Activated CD4-positive, alpha-beta T cell treated with anti-CD3 and anti-CD28 coated beads, Interleukin-2, Interleukin-4, amounts not matched to agents 100 ng/mL and 50 ng/mL, durations not matched to agents 16 hours and 8 hours (primary cell): ENCODE results near the gene YLPM1.

Experiments
- DNase-seq: peaks from one replicate; pipeline ENCODE4 v3.0.0-alpha.2; 2020; ENCODE audit warnings: low spot score

Gene YLPM1

DNA sequence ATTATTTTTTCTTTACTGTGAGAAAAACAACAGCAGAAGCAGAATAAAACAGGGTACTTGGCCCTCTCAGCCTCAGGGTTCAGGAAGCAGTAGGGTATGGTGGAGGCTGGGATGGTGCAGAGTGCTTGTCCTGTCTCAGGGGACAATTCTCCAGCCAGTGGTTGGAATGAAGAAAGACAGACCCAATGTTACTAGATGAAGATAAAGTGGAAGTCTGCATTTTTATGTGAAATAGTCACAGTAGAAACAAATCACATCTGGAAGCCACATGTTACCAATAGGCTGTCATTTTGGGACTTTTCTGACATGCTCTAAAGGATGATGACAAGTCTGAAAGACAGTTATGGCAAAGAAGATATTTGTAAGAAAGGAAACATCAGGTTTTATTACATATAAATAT, 80.5 kb downstream of the YLPM1 start:
- no peak for DNase-seq

DNA sequence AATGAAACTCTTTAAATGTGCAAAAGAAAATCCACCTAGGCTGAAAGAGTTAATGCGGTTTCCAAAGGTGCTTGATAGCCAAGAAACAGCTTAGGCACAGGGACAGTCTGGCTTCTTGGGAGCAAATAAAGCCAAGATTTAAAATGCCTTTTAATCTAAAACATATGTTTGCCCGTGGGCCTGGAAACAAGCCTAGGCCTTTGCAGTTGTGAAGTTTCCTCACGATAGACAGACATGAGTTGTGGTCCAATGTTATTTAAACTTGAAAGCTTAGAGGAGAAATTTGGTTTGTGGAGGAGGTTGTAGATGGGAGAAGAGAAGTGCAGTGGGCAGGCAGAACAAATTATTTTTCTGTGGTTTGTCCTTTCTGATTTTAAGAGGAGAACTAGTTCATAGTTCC, 83.1 kb downstream of the YLPM1 start:
- DNase-seq, result no peak

DNA sequence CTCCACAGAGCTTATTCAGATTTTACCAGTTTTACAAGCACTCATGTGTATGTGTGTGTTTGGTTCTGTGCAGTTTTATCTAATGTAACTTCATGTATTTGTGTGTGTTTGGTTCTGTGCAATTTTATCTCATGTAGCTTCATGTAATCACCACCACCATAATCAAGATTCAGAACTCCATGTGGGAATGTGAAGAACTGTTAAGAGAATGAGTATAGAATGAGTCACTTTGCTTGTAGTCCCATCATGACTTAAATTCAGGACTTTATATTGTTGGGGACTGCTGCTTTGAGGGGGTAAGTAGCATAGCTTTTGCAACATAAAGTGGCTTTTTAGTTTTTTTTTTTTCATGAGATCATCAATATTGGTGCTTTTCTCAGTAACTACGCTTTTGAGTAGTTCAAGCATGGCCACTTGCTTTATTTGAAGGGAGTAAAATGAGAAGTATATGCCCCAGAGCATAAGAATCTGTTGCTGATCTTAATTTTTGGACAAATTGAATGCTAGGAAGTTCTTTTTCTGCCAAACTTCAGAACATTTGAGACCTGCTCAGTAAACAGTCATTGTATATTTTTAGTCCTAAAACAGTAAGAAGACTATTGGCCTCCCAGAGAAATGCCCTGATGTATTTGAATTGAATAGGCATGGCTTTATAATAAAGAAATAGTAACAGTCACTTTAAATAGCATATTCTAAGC, 84.0 kb downstream of the YLPM1 start:
- no peak for DNase-seq

DNA sequence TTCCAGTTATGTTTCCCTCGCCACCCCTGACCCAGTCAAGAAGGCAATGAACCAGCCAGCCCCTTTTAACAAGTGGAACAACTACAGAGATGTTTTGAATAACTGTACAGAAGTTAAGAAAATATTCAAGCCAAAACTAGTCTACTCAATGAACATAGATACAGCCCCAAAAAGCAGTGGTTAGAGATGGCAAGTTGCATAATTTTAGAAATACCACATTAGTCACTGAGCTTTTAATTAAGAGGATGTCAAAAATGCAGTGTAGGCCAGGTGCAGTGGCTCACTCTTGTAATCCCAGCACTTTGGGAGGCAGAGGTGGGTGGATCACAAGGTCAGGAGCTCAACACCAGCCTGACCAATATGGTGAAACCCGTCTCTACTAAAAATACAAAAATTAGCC, 85.7 kb downstream of the YLPM1 start:
- DNase-seq, result no peak

DNA sequence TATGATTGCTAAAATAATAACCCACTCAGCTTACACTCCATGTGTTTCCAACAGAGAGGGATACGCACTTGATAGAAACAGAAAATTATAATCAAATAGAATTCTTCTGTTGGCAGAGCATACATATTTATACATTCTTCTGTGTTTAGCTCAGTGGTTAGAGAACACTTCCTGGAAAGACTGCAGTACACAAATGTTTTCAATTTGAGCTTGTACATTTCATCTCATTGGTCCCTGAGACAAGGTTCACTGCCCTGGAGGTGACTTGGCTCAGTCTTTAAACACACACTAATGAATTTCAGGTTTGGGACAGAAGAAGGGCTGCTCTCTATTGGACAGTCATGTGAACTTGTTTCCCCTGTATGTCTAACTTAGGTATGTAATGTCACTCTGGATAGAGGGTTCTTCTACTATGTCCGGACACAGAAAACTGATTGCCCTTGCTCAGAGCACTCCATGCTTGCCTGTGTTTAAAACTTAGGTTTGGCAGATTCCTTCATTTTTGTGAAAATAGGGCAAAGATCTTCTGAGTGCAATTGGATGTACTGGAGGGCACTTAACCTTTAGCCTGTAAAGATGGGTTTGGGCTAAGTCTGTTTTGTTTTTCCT, 89.9 kb downstream of the YLPM1 start:
- DNase-seq, result no peak

DNA sequence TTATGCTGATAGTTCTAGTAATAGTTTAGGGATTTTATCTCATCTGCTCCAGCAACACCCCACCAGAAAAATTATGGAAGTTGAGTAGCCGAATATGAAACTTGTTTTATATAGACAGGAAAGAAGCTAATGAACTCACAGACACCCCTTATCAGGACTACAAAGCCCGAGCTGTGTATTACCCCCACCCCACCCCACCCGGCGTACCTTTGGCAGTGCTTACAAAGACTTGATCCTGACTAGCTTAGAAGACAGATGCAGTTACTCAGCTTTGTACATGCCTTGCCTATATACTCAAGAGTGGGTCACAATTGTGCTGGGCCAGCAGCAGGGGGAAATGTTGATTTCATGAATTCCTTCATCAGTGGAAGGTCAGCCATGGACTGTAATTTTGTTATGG, 90.5 kb downstream of the YLPM1 start:
- no peak for DNase-seq

DNA sequence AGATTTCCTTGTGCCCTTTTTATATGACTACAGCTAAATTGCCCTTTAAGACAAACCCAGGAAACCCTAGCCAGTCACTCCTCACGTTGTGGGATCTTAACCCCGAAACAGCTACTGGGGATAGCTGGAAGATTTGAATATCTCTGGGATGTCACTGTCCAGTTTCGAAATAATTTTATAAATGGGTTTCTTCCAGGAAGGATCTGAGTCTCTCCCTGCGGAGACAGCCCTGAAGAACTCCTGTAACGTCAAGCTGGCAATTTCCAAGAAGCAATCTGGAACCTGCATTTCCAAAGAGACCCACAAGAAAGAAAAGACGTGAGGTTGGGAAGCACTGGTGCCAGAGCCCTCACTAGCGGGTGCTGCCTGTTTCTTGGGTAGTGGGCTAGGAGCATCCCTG, 91.9 kb downstream of the YLPM1 start:
- no peak for DNase-seq

DNA sequence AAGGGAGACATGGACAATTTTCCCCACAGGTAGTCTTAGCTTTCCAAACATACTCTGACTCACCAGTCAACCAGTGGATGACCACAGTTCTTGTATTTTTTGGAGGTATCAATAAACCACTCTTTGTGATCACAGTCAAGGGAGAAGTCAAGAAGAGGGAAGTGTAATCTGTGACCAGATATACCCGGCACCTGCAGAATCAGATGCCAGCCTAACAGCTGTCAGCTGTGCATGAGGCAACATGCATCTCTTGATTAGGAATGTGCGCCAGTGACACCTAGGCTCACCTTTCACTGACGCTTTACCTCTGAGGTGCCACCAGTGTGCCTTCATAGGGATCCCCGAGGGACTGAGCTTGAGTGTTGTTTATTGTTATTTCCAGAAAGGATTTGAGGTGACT, 92.8 kb downstream of the YLPM1 start:
- DNase-seq, result no peak

DNA sequence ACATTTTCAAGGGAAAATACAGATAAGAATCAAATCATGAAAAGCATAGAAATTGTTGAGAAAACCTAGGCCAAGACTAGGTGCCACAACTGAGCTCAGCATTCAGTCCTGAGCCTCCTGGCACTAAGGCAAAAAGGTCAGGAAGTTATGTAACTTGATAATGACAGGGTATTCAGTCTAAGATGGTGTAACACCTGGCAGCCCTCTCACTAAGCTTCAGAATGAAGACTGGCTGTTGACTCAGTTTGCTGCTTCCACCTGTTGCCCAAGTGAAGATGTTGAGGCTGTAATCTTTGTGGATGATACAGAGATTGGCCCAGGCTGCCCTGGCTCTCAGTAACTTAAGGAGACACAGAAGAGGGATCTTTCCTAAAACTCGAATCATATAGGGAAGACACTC, 93.2 kb downstream of the YLPM1 start:
- no peak for DNase-seq

DNA sequence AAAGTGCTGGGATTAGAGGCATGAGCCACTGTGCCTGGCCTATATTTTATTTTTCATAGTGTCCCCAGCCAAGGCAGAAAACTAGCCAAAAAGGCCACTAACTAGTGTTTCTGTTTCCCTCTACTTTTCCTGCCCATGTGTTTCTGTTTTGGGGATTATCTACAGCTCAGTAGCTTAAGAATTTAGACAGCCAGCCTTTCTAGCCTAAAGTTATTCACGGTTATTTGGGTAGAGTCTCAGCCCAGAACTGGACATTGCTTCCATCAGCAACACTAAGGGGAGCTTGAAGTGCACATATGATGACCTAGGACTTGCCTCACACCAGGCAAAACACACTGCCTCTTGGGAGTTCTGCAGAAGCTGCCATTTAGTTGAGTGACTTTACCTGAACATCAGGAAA, 94.9 kb downstream of the YLPM1 start:
- DNase-seq, result no peak

DNA sequence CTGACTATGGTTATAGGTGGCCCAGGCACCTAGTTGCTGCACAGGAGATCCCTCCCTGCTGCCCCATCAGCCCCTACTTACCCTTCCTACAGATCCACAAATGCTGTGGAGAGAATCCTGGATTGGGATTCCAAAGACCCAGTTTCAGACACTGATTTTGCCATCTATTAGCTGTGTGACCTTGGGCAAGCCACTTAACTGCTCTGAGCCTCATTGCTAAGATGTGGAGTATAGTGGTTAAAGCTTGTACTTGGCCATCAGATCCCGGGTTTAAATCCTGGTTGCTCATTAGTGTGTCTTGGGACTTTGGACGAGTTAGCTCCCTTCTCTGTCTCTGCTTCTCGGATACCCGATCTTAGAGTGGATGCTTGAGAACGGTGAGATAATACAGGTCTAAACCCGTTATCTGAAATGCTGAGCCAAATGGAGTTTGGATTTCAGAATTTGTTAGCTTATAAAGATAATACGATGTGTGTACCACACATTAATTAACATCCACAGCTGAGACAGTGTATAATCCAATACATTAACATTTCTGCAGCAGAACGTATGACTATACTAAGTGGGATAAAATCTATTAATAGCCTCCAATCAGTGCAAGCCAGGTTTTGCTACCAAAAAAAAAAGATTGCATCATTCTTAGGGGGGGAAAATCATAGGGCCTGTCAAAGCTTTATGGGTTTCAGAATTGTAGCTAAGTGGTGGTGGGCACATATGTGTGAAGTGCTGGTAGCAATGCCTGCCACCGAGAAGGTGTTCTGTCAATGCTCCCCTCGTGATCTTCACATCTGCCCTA, 96.8 kb downstream of the YLPM1 start:
- no peak for DNase-seq

DNA sequence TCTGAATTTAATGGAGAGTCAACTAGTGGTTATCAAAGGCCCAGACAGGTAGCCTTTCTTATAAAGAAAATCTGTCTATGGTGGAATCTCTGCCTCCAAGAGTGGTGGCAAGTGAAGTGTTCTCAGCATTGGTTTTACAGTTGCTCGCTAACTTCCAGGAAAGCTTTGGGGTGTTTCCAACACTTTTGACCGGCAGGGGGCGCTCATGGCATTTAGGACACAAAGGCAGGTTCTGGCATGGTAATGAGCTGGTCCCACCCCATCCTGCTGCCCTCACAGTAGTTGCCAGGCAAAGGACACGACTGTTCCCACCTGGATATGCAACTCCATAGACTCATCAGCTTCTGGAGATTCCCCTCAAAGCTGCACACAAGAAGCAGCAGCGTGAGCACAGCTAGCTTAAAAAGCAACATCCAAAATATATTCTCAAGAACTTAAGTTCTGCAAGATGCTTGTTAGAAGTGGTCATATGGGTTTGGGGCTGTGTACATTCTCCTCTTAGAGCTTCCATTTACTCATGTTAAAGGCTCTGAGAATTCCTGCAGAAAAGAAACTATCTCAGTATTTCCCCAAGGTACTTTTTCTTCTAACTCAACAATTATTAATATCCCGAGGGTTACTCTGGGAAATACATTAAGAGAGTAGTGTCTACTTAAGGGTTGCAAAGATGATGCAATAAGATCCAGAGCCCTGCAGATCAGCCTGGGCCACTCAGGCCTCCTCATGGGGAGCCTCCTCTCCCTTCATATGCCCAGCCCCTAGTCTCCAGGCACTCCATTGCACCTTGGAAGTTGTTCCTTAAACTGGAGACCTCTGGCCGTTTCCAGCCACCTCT, 98.0 kb downstream of the YLPM1 start:
- DNase-seq, result peak; percentile 91

DNA sequence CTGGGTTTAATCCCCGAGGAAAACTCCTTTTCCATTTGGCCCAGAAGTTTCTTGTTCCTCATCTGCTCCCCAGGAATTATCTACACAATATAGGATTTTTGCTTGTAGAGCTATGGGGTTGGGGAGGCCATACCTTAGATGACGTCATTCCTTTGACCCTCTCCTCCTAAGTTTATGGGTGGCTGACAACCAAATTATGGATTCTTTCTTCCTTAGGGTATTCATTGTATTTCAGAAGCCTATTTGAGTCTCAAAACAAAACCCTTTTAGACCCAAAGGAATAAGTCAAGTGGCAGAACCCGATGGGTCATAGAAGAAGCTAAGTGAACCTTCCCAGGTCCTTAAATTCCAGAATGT, 98.6 kb downstream of the YLPM1 start:
- DNase-seq, result no peak

DNA sequence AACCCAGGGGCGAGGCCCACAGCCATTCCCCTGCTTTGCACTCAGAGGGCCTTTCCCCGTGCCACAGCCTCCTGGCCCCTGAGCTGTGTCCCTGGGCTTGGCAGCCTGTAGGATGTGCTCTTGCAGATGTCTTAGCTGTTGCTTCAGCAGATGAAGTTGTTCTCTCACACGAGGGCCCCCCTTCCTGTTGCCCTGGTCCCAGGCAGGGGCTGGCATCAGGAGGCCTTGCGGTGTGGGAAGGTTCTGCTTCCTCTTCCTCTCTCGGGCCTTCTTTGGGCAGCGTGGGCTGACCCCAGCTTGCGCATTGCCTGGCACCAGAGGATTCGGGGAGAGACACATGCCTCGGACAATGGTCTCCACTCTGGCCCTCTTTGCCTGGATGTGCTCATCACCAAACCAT, 100.2 kb downstream of the YLPM1 start:
- DNase-seq, result no peak

DNA sequence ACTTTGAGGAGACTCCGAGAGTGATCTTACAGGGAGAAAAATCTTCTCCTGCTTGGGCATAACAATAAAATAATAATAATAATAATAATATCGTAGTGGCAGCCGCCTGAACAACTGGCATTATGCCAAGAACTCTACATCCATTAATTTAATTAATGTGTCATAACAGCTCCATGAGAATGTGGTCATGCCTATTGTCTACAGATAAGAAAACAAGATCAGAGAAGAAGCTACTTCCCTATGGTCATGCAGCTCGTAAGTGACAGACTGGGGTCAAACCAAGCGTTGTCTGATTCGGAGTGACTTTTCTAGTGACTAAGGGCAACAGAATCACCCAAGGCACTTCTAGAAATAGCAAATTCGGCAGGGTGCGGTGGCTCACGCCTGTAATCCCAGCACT, 101.1 kb downstream of the YLPM1 start:
- DNase-seq, result no peak

DNA sequence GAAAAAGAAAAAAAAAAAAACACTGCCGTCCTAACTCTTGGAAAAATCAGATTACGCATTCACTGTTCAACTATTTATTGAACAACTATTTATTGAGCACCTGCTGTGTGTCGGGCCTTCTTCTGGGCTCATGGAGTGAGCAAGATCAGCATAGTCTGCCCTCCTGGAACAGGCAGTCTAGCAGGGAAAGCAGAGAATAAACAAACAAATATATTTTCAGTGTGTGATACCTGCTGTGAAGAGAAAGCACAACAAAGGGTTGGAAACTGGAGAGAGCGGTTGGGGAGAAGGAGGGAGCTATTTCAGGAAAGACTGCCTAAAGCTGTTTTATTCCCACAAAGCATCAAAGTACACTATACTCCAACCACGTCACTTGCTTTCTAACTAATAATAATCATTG, 102.0 kb downstream of the YLPM1 start:
- no peak for DNase-seq

DNA sequence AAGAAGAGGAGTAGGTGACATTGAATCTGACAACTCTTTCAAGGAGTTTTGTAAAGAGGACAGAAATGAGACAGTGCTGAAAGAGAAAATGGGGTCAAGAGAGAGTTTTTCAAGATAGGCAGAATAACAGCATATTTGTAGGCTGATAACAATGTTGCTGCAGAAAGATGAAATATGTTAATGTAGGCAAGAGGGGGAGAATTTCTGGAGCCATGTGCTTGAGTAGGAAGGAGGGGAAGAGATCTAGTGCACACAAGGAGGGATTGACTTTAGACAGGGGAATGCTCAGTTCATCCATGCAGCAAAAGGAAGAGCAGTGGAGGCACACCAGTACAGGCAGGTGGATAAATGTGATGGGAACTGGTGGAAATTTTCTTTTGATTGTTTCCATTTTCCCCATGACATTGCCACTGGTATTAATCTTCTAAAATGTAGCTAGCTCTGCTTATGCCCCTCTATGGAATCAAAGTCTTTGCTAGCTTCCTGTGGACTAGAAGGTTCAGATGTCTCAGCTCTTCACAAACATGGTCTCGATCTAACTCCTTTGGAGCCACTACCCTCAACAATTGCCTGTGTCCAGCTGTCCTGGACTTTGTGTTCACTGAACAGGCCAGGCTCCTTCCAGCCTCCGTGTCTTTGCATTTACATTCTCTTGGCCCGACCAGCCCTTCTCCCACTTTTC, 103.7 kb downstream of the YLPM1 start:
- DNase-seq, result no peak

DNA sequence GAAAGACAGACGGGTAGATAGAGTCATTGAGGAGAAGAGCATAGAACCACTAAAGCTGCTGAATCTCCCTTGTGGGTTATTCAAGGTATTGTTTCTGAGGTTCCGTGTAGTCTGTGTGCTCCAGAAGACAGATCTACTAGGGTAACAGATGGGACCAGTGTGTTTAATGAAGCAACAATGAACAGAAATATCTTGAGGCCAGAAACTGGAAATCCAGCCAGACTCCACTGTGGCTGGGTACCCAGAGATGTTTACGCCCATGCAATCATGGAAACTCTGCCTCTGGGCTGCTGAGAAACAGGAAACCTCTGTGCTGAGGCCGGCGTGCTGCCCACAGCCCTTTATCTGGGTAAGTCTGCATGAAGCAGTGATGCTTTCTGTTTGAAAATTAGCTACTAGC, 104.6 kb downstream of the YLPM1 start:
- DNase-seq, result peak; percentile 43

DNA sequence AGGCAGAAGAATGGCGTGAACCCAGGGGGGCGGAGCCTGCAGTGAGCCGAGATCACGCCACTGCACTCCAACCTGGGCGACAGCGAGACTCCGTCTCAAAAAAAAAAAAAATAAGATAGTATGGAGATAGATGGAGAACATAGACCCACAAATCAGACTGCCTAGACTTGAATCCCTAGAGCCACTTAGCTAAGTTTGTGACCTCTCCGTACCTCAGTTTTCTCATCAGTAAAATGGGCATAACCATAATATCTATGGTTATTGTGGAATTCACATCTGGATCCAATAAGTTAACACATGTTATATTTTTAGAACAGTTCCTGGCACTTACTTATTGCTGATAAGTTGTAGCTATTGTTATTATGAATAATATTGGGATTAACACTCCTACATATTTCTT, 105.6 kb downstream of the YLPM1 start:
- DNase-seq, result no peak

DNA sequence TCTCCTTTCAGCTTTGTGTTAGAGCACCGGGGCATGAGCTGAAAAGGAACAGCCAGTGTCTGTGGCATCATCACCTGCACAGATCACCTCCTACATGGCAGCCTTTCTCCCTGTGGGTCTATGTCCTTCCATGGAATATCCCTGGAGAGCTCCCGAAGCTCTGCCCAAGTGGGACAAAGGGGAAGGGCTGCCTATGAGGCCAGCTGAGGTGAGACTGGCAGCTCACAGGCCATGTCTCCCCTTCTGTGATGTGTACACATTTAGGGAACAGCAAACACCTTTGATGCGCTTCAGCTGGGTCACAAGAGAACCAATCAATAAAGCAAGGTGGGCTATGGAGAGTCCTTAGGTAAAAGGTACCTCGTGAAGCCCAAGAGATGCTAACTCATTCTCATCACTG, 108.7 kb downstream of the YLPM1 start:
- DNase-seq, result no peak

DNA sequence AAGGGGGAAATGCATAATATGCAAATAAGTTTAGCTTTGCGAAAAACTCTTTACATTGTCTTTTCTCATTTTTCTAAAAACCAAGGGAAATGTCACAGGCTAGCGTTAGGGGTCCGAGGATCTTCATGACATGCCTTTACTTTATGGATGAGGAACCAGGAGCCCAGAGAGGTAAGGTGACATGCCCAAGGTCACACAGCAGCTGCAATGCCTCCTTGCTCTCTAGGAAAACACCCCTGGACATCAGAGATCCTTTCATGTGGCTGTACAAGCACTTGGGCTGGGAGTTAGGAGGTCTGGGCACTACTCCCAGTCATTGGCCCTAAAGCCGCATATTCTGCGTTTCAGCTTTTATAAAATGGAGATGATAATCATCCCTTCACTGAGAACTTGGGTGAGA, 112.1 kb downstream of the YLPM1 start:
- no peak for DNase-seq
